A549 (cell line): Measurements from ENCODE around the gene TTBK2. TPM values are rescaled to one million over a fixed set of nuclear protein-coding genes. Genes with fewer than 3 reads are reported as not detected.

Source experiments
- ATAC-seq, 2 experiments: fragments of 200-7000 bp in 1 of 2; fragments of >200 bp in 1 of 2; cut with Nextera tagmentation in 1 of 2; cut with Tn5 transposase in 1 of 2; 3 replicates each; pipeline versions ENCODE4 v1.8.0 to v1.9.1; 2018 to 2020; ENCODE audit warnings: mild to moderate bottlenecking in 1 of 2, moderate library complexity in 1 of 2
- CTCF ChIA-PET: fragments of 300-600 bp; sonication (Branson Sonifier 250); formaldehyde crosslinking; extraction: SDS; loops from one replicate; lab custom pipeline; 2021; ENCODE audit warnings: antibody characterized with exemption, inconsistent platforms; lab: Yijun Ruan, JAX
- POLR2A ChIA-PET: fragments of 350-600 bp; formaldehyde crosslinking; extraction: SDS; loops from one replicate; lab custom pipeline; 2021; ENCODE audit warnings: antibody characterized with exemption, inconsistent platforms; lab: Yijun Ruan, JAX
- DNase-seq, 2 experiments: peaks; one replicate each; pipeline versions ENCODE4 v3.0.0 to v3.0.0-alpha.2; 2011 to 2016; ENCODE audit warnings: low read depth in 1 of 2, low spot score in 1 of 2
- FAIRE-seq: peaks from 2 replicates; lab custom pipeline; 2011; peaks lifted over from hg19 to GRCh38; lab: Jason Lieb, UNC
- H3K27ac ChIP-seq, 2 experiments: fragments of >200 bp; sonication (Bioruptor Twin); formaldehyde crosslinking; 3 replicates each; pipeline ENCODE4 v1.5.1; 2016 to 2017
- H3K4me1 ChIP-seq: fragments of >200 bp; sonication (Bioruptor Twin); formaldehyde crosslinking; 3 replicates; pipeline ENCODE4 v1.6.1; 2016
- H3K4me2 ChIP-seq: fragments of >200 bp; sonication (Bioruptor Twin); formaldehyde crosslinking; 3 replicates; pipeline ENCODE4 v1.6.1; 2016
- H3K4me3 ChIP-seq: fragments of >200 bp; sonication (Bioruptor Twin); formaldehyde crosslinking; 3 replicates; pipeline ENCODE4 v1.5.1; 2016
- H3K9me3 ChIP-seq: fragments of >200 bp; sonication (Bioruptor Twin); formaldehyde crosslinking; 3 replicates; pipeline ENCODE4 v1.6.1; 2016
- BCL3 ChIP-seq: fragments of >200 bp; sonication (Bioruptor Twin); formaldehyde crosslinking; IDR thresholded peaks from 3 replicates; pipeline ENCODE4 v1.6.1; 2016
- CHD4 ChIP-seq: fragments of 200-600 bp; sonication (generic); IDR thresholded peaks from 2 replicates; pipeline ENCODE4 v1.6.1; 2016; ENCODE audit warnings: antibody characterized with exemption, mild to moderate bottlenecking, borderline replicate concordance
- ELK1 ChIP-seq: fragments of 150-350 bp; IDR thresholded peaks from 2 replicates; pipeline ENCODE4 v1.6.1; 2014; ENCODE audit warnings: low read depth, mild to moderate bottlenecking, low read length
- ESRRA ChIP-seq: fragments of 150-350 bp; IDR thresholded peaks from 2 replicates; pipeline ENCODE4 v1.6.1; 2014; ENCODE audit warnings: mild to moderate bottlenecking, low read length, borderline replicate concordance
- FOSB ChIP-seq: fragments of 250-450 bp; sonication (Bioruptor Pico); IDR thresholded peaks from 2 replicates; pipeline ENCODE4 v1.5.0; 2020; ENCODE audit warnings: mild to moderate bottlenecking, moderate library complexity
- HOXA7 ChIP-seq: fragments of 250-450 bp; sonication (Bioruptor Pico); IDR thresholded peaks from 2 replicates; pipeline ENCODE4 v1.5.0; 2020; ENCODE audit warnings: mild to moderate bottlenecking, moderate library complexity
- HOXB13 ChIP-seq: fragments of 250-450 bp; sonication (Bioruptor Pico); IDR thresholded peaks from 2 replicates; pipeline ENCODE4 v1.5.0; 2020; ENCODE audit warnings: low read depth, mild to moderate bottlenecking, moderate library complexity
- JUN ChIP-seq, 2 experiments: fragments of >200 bp; sonication (Bioruptor Twin); formaldehyde crosslinking; IDR thresholded peaks; 2 replicates in 1 of 2; 3 replicates in 1 of 2; pipeline ENCODE4 v1.6.1; 2016 to 2017
- KDM5A ChIP-seq: fragments of 200-600 bp; sonication (generic); IDR thresholded peaks from 2 replicates; pipeline ENCODE4 v1.6.1; 2016; ENCODE audit warnings: antibody characterized with exemption, mild to moderate bottlenecking
- MAFK ChIP-seq: fragments of 450-650 bp; IDR thresholded peaks from 2 replicates; pipeline ENCODE4 v1.6.1; 2014; ENCODE audit not compliant: partially characterized antibody
- MAX ChIP-seq: IDR thresholded peaks from 2 replicates; pipeline ENCODE4 v1.6.1; 2012
- NPAS2 ChIP-seq: fragments of 250-450 bp; sonication (Bioruptor Pico); IDR thresholded peaks from 2 replicates; pipeline ENCODE4 v1.8.0; 2022; ENCODE audit warnings: mild to moderate bottlenecking, moderate library complexity, borderline replicate concordance
- PBX3 ChIP-seq: IDR thresholded peaks from 2 replicates; pipeline ENCODE4 v1.6.1; 2012
- PHF8 ChIP-seq: fragments of 200-600 bp; sonication (generic); IDR thresholded peaks from 2 replicates; pipeline ENCODE4 v1.6.1; 2016; ENCODE audit warnings: low read depth, mild to moderate bottlenecking, antibody characterized with exemption, moderate library complexity, borderline replicate concordance
- POLR2A ChIP-seq: IDR thresholded peaks from 2 replicates; pipeline ENCODE4 v1.6.1; 2012; ENCODE audit warnings: mild to moderate bottlenecking, low read length
- RAD21 ChIP-seq, 2 experiments: fragments of >200 bp in 1 of 2; sonication (Bioruptor Twin) in 1 of 2; formaldehyde crosslinking in 1 of 2; IDR thresholded peaks in 1 of 2; conservative IDR thresholded peaks in 1 of 2; 2 replicates in 1 of 2; 3 replicates in 1 of 2; pipeline ENCODE4 v1.6.1; 2012 to 2018; ENCODE audit warnings: inconsistent platforms in 1 of 2
- RFX5 ChIP-seq: fragments of 450-650 bp; IDR thresholded peaks from 2 replicates; pipeline ENCODE4 v1.7.1; 2014; ENCODE audit warnings: antibody characterized with exemption, mild to moderate bottlenecking, moderate library complexity
- RNF2 ChIP-seq: fragments of 200-600 bp; sonication (generic); IDR thresholded peaks from 2 replicates; pipeline ENCODE4 v1.6.1; 2016; ENCODE audit warnings: low read depth, mild to moderate bottlenecking, antibody characterized with exemption, moderate library complexity, borderline replicate concordance
- TP53 ChIP-seq: fragments of 250-450 bp; sonication (Bioruptor Pico); IDR thresholded peaks from 2 replicates; pipeline ENCODE4 v1.5.0; 2021; ENCODE audit warnings: mild to moderate bottlenecking, moderate library complexity
- ZFP36 ChIP-seq: fragments of 450-650 bp; IDR thresholded peaks from 2 replicates; pipeline ENCODE4 v1.6.1; 2014; ENCODE audit warnings: borderline replicate concordance; ENCODE audit not compliant: partially characterized antibody
- WGBS: methylation state at CpG from one replicate; pipeline ENCODE4 v1.1.6; 2017; ENCODE audit errors: missing lambda C conversion rate; 5-methylcytosine and 5-hydroxymethylcytosine counted together
- polyA minus RNA-seq: library from RNA; depleted of rRNA, polyadenylated mRNA; stranded (reverse); fragments of >200 nt; gene quantifications from 2 replicates; pipeline ENCODE4 v1.2.3, GENCODE V29; 2011; rRNA and poly(A)+ RNA removed
- polyA plus RNA-seq, 4 experiments: library from polyadenylated mRNA; depleted of rRNA in 3 of 4; stranded (reverse); fragments of >200 nt; fragmentation: RNase III in 1 of 4; extraction: RNeasy Plus Mini Kit Qiagen cat#74134 plus additional on column Dnase treatment in 1 of 4; gene quantifications; 2 replicates in 3 of 4; 3 replicates in 1 of 4; pipeline ENCODE4 v1.2.3, GENCODE V29; 2011 to 2017
- TF ChIP-seq, protein P1 (sequence below): IDR thresholded peaks from 2 replicates; pipeline ENCODE4 v1.6.1; 2012; ENCODE audit warnings: low read depth, borderline replicate concordance

Gene TTBK2
- polyA plus RNA-seq (2011; rRNA removed) (5.3 and 5.6 TPM in 2 replicates), polyA plus RNA-seq (2017; fragmentation: RNase III; extraction: RNeasy Plus Mini Kit Qiagen cat#74134 plus additional on column Dnase treatment) (1.8 to 2.3 TPM (median 2.0 TPM) in 3 replicates), polyA minus RNA-seq (7.0 and 9.6 TPM in 2 replicates)
- 0.86 and 1.1 TPM in 2 replicates for polyA plus RNA-seq (2012; cell fraction: cytosol; rRNA removed)
- polyA plus RNA-seq (2012; cell fraction: nucleus; rRNA removed) = 0.84 and 1.3 TPM in 2 replicates

- ChIA-PET CTCF (no interaction called here), POLR2A (no interaction called here)
- ATAC-seq = peak; percentile 99 to 100
- H3K9me3 ChIP-seq = no peaks in the 10 kb centered on the region
- peak within 1 kb of the TSS; percentile 90 for H3K4me3 ChIP-seq
- TF ChIP-seq JUN (IDR thresholded peaks at IDR 0.05) (peak in 1 of 2 experiments; percentile 59; a peak in 1 of 5 replicates), TP53 (no peak), PHF8 (peak; percentile 51; the same call in 1 of the 2 replicates), PBX3 (peak; percentile 97), BCL3 (peak; percentile 36; the same call in 1 of the 3 replicates), MAFK (no peak), ESRRA (no peak), HOXA7 (no peak), HOXB13 (no peak), RFX5 (no peak), KDM5A (no peak), POLR2A (peak; percentile 58), MAX (no peak), NPAS2 (CRISPR knock-in tag) (no peak)
- peak within 1 kb of the TSS; percentile 94 for H3K4me2 ChIP-seq
- H3K27ac ChIP-seq = peak within 1 kb of the TSS; percentile 86 to 93
- 3% methylated on average over 39 of the region's 72 CpGs for WGBS
- peaks cover 23% of the 10 kb centered on the region; the same call in 2 of the 3 replicates for H3K4me1 ChIP-seq
- FAIRE-seq = no peak
- peak; percentile 74 to 97 for DNase-seq
Measured at GRCh38 chr15:42920519-42921341, at the start of gene TTBK2. TTBK2 (minus strand) TSS chr15:42920778; CDS start chr15:42878617, 42,161 bp downstream.

DNA sequence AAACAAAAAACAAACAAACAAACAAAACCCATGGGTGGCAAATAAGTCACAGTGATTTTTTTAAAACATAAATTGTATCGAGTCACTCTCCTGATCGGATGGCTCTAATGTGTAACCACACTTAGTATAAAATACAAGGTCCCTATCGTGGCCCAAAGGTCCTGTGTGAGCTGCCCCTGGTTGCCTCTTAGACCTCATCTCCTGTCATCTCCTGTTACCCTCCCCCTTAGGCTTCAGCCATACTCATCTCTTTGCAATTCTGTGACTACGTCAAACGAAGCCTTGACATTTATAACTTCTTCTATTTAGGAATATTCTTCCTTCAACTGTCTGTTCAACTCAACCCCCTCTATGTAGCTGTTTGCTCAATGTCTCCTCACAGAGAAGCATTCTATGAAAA lies 43.9 kb upstream of the TTBK2 start:
- H3K4me2 ChIP-seq = no peak overlapping the region
- POLR2A ChIA-PET = no interaction called here
- TF ChIP-seq MAFK = no peak
- H3K27ac ChIP-seq = no peak overlapping the region
- H3K4me3 ChIP-seq = no peak overlapping the region
- CTCF ChIA-PET = no interaction called here
- no peaks in the 10 kb centered on the region for H3K9me3 ChIP-seq
- H3K4me1 ChIP-seq = no peaks in the 10 kb centered on the region
- WGBS = 91% methylated on average over 5 of the region's 5 CpGs
- ATAC-seq = no peak
- no peak for FAIRE-seq
- DNase-seq = no peak

- POLR2A ChIA-PET = no interaction called here
- no peak for TF ChIP-seq ZFP36
- TF ChIP-seq MAFK = peak; percentile 79
- Histone ChIP-seq H3K27ac (no peak overlapping the region), H3K9me3 (no peaks in the 10 kb centered on the region), H3K4me2 (no peak overlapping the region), H3K4me1 (peaks cover 12% of the 10 kb centered on the region; the same call in 2 of the 3 replicates), H3K4me3 (no peak overlapping the region)
- ATAC-seq (no peak), FAIRE-seq (no peak), DNase-seq (no peak)
- CTCF ChIA-PET = interaction anchor here (0.6 kb wide), 1 partner anchor 98 kb away, joined by 3 read pairs; no protein-coding TSS in a partner anchor
Measured at GRCh38 chr15:42955518-42955917, 34.9 kb upstream of the TTBK2 start.

DNA sequence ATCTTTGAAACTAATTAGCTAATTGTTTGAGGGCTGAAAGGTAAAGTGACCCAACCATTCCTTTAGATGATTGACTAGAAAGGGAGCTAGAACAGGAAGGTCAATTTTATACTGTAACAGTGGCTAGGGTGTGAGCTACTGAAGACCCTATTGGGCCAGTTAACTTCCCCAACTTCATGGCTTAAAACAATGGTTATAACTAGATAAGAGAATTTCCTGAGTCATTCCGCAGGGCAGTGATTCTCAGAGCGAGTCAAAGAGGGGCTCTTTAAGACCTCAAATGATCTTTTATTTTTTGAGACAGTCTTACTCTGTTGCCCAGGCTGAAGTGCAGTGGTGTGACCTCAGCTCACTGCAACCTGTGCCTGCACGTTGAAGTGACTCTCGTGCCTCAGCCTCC lies 33.7 kb upstream of the TTBK2 start:
- Histone ChIP-seq H3K4me3 (no peak overlapping the region), H3K27ac (no peak overlapping the region), H3K4me1 (peaks cover 12% of the 10 kb centered on the region; the same call in 2 of the 3 replicates), H3K9me3 (no peaks in the 10 kb centered on the region), H3K4me2 (no peak overlapping the region)
- ATAC-seq (no peak), DNase-seq (no peak), FAIRE-seq (no peak)
- ChIA-PET POLR2A (no interaction called here), CTCF (interaction anchor here (0.7 kb wide), 1 partner anchor 14 kb away, joined by 4 read pairs; no protein-coding TSS in a partner anchor)
- 93% methylated on average over 4 of the region's 4 CpGs for WGBS
- TF ChIP-seq ESRRA (no peak), PBX3 (no peak), RNF2 (no peak), FOSB (CRISPR knock-in tag) (no peak), CHD4 (no peak), RAD21 (conservative IDR thresholded peaks at IDR 0.05 in 1 of 2, IDR thresholded peaks at IDR 0.05 in 1 of 2) (no peak), ELK1 (no peak)
- TF ChIP-seq, protein P1, sequence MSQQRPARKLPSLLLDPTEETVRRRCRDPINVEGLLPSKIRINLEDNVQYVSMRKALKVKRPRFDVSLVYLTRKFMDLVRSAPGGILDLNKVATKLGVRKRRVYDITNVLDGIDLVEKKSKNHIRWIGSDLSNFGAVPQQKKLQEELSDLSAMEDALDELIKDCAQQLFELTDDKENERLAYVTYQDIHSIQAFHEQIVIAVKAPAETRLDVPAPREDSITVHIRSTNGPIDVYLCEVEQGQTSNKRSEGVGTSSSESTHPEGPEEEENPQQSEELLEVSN = no peak
